Renal cortex interstitium (tissue), 11 donors: ENCODE measurements around the gene GFER. TPM values are rescaled to one million over a fixed set of nuclear protein-coding genes. Genes with fewer than 3 reads are reported as not detected.

Experiments
- DNase-seq, 11 donors: peaks; one replicate each; pipeline ENCODE4 v3.0.0-alpha.2; 2013; ENCODE audit warnings: low read depth in 9 of 11, low spot score in 4 of 11; ENCODE audit errors: extremely low read depth in 1 of 11
- polyA plus RNA-seq, 3 donors: library from polyadenylated mRNA; unstranded; fragments of 120-200 nt; gene quantifications; one replicate each; pipeline ENCODE4 v1.2.1, GENCODE V29; 2013; ENCODE audit not compliant: insufficient read length in 3 of 3

GFER gene
- polyA plus RNA-seq, 3 donors: 21.5 to 31.4 (median 26.9) TPM

- no peak for DNase-seq
Observed at GRCh38 chr16:1965396-1966001, 18.5 kb upstream of the GFER start.

- DNase-seq: no peak
Observed at GRCh38 chr16:1966460-1966859, 17.5 kb upstream of the GFER start, which contains the start of gene RNF151. RNF151 (plus strand) TSS chr16:1966856; CDS start chr16:1966882, 26 bp downstream.

- DNase-seq: no peak
Observed at GRCh38 chr16:1968146-1968953, 15.6 kb upstream of the GFER start.

DNA sequence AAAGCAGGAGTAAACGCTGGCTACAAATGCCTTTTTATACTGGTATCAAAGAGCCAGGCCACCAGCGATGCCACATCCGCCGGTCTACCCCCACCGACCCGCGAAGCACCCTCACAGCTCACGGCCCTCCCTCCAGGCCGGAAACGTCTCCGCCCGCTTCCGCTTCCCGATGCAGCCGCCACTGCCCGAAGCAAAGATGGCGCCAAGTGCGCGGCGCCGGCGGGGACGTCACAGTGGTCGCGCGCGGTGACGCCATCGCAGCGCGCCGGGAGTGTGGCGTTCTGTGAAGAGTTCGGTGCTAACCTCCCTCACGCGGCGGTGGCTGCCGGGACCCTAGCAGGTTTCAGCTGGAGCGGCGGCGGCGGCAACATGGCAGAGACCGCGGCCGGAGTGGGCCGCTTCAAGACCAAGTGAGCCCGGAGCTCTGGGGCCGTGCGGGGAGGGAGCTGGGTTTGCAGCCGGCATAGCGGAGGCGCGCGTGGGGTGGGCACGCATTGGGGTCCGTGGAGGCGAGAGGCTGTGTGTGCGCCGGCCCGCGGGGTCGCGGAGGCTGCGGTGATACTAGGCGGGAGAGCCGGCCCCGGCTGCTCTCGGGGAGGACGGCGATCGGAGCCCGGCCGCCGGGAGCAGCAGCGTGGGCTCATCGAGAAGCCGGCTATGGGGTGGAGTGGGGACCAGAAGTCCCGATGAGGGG is 12.1 kb upstream of the GFER start, which contains the start of gene TBL3:
TSS of gene TBL3 (plus strand) at position 258 of the 694 bp plus-strand sequence. CDS start at position 370, 112 bp downstream.
- peak; percentile 83 to 93 (median 90) for DNase-seq

- no peak for DNase-seq
Observed at GRCh38 chr16:1972490-1972877, 11.5 kb upstream of the GFER start.

GRCh38 chr16:1973461-1974156 is 10.4 kb upstream of the GFER start:
- no peak for DNase-seq

- DNase-seq: no peak
Observed at GRCh38 chr16:1974157-1975070, 9.6 kb upstream of the GFER start.

DNA sequence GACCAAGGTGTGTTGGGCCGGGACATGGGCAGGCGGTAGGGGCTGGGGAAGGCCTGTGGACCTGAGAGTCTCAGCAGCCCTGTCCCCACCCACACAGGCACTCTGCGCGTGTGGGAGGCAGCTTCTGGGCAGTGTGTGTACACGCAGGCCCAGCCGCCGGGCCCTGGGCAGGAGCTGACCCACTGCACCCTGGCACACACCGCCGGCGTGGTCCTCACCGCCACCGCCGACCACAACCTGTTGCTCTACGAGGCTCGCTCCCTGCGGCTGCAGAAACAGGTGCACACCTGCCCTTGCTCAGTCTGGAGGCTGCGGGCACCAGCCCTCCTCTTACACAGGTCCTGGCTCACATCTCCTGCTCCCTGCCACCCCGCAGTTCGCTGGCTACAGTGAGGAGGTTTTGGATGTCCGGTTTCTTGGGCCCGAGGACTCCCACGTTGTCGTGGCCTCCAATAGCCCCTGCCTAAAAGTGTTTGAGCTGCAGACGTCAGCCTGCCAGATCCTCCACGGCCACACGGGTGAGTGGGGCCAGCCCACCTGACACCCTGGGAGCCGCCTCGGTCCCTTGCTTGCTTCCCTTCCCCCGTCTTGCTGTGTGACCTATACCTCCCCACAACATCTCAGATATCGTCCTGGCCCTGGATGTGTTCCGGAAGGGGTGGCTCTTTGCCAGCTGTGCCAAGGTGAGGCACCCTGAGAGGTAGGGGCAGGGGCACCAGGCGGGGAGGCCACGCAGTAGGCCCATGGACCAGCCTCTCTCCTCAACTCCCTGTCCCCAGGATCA is 8.4 kb upstream of the GFER start:
- no peak for DNase-seq

DNA sequence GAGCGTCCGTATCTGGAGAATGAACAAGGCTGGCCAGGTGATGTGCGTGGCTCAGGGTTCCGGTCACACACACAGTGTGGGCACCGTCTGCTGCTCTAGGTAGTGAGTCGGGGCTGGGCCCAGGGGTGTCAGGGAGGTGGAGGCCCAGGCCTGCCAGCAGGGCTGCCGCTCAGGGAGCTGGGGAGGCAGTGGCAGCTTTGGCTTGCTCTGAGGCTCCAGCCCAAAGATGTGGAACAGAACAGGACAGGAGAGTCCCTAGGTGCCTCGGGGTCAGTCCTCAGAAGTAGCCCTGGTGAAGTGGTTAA is 7.8 kb upstream of the GFER start:
- DNase-seq: no peak

- no peak for DNase-seq
Observed at GRCh38 chr16:1976951-1977874, 6.8 kb upstream of the GFER start.

DNA sequence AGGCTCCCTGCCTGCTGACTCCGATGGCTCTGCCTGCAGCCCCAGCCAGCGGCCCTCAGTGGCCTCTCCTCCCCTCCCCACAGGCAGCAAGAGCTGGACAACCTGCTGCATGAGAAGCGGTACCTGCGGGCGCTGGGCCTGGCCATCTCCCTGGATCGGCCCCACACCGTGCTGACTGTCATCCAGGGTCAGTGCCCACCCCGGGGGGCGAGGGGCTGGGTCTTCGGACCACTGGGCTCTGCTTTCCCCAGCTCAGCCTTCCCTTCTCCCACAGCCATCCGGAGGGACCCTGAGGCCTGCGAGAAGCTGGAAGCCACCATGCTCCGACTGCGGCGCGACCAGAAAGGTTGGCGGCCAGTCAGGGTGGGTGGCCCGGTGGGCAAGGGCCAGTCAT is 6.1 kb upstream of the GFER start:
- no peak for DNase-seq

- DNase-seq: no peak
Observed at GRCh38 chr16:1978476-1979120, 5.4 kb upstream of the GFER start.

- DNase-seq: no peak
Observed at GRCh38 chr16:1979271-1980029, 4.5 kb upstream of the GFER start.

DNA sequence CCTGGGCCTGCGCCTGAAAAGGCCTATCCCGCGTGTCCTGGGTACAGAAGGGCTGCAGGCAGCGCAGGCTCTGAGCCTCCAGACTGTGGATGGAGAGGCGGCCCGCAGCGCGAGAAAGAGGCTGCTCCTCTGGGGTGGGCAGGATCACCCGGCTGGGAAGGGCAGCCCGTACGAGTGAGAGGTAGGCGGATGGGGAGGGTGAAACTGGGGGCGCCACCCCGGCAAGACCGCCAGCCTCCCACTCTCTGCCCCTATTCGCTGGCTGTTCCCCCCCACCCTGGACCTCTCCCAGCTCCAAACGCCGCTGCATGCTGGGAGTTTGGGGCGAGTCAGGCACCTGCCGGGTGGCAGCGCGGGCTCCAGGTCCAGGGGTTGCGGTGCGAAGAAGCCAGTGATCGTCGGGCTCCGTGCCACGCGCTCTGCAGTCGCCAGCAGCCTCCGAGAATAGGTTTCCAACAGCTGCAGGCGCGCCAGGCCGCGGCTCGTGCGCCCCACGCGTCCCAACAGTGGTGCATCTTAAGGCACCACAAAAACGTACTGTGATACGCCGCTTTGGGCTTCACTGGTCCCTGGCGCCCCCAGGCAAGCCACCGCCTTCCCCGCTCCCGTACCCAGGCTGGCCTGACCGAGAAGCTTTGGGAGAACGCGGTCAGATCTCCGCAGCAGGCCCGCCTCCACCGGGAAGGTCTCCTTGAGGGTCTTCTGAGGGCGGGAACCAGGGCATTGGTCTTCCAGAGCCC is 3.8 kb upstream of the GFER start:
- DNase-seq: no peak

GRCh38 chr16:1980770-1981087 is 3.3 kb upstream of the GFER start:
- DNase-seq: no peak
